ENCODE data around the gene TRIOBP. TPM values are rescaled to one million over a fixed set of nuclear protein-coding genes. Genes with fewer than 3 reads are reported as not detected.

Gene TRIOBP
- total and polyA plus RNA-seq, 2 of the 4 experiments (the other 2 are of a cell fraction), result 46.4 to 69.8 TPM

- in situ Hi-C loops (cut with MboI; ENCODE audit: low sequenced_read_pairs), result loop anchor here (5.0 kb wide), 1 partner anchor 38 kb away; no protein-coding TSS in a partner anchor
- no peak overlapping the region for H3K27ac ChIP-seq (ENCODE audit: insufficient read depth, low read length)
- no peak overlapping the region for H3K9ac ChIP-seq (ENCODE audit: low read depth, low read length)
- no peak overlapping the region for H2BK5ac ChIP-seq (ENCODE audit: low read depth, low read length, poor library complexity, severe bottlenecking)
- H3K4me2 ChIP-seq (ENCODE audit: low read depth, low read length), result no peak overlapping the region
- peak overlapping the region; percentile 66 for H2AK9ac ChIP-seq (replicated peaks; ENCODE audit: low read depth, low read length, poor library complexity)
- H4K8ac ChIP-seq (ENCODE audit: low read depth in 2 of 2, low read length in 2 of 2), result peak overlapping the region in 1 of 2 experiments; percentile 97; a peak in 2 of 4 replicates
- BruUV-seq (replicated peaks), result no TSS peak
- no peak overlapping the region for H2AFZ ChIP-seq (replicated peaks; ENCODE audit: low read length, poor library complexity)
- DNase-seq, result no peak
- no peak overlapping the region for H2BK120ac ChIP-seq (ENCODE audit: low read depth, low read length)
- no peaks in the 10 kb centered on the region for H3K27me3 ChIP-seq (ENCODE audit: control insufficient read depth, insufficient read depth, low read length)
- H3K4me3 ChIP-seq (ENCODE audit: insufficient read depth, low read depth, low read length), result no peak overlapping the region
- no peak overlapping the region for H3K14ac ChIP-seq (replicated peaks; ENCODE audit: low read depth, low read length)
- dilution Hi-C loops (cut with HindIII; ENCODE audit: low sequenced_read_pairs, unreplicated experiment), result no loop called here
- intact Hi-C loops (cut with micrococcal nuclease), result loop anchor here (5.0 kb wide), 1 partner anchor 107 kb away; no protein-coding TSS in a partner anchor
- H3K4ac ChIP-seq (ENCODE audit: low read depth, low read length), result no peak overlapping the region
- no peak overlapping the region for H4K91ac ChIP-seq (ENCODE audit: insufficient read depth, low read depth, low read length)
- peaks cover 13% of the 10 kb centered on the region for H3K36me3 ChIP-seq (ENCODE audit: control insufficient read depth, insufficient read depth, low read length)
- WGBS, 2 experiments (ENCODE audit: extremely low coverage in 2 of 2, insufficient read length in 1 of 2), result 70% methylated on average over 5 of the region's 16 CpGs; no CpG with 5 or more reads in 1 of the 2 experiments
- CTCF ChIA-PET, result interaction anchor here (1.3 to 1.5 kb wide), 2 partner anchors 42 to 48 kb away, joined by 4 to 5 read pairs; no protein-coding TSS in a partner anchor
- H2AK5ac ChIP-seq (ENCODE audit: low read depth, low read length), result peak overlapping the region; percentile 14; the same call in 1 of the 2 replicates
- H3K9me1 ChIP-seq (ENCODE audit: insufficient read depth, low read length), result 0 out of 2 replicates have a peak, but pooled peaks cover 3% of the 10 kb centered on the region
- peaks cover 18% of the 10 kb centered on the region for H4K20me1 ChIP-seq (ENCODE audit: insufficient read depth, low read length)
- H3K18ac ChIP-seq (ENCODE audit: low read depth, low read length), result no peak overlapping the region
- POLR2A ChIA-PET (ENCODE audit: unreplicated experiment), result interaction anchor here (0.7 kb wide), 1 partner anchor 10 kb away, joined by 3 read pairs; no protein-coding TSS in a partner anchor
- no peaks in the 10 kb centered on the region for H3K9me3 ChIP-seq (ENCODE audit: control insufficient read depth, insufficient read depth, low read length)
- peaks cover 20 to 39% of the 10 kb centered on the region in 2 experiments for H3K79me1 ChIP-seq (ENCODE audit: low read depth in 1 of 2, low read length in 2 of 2)
- H3K56ac ChIP-seq (ENCODE audit: extremely low read depth, insufficient read depth, low read length), result no peak overlapping the region
- no peak overlapping the region for H2BK20ac ChIP-seq (ENCODE audit: low read depth, low read length)
- H3K4me1 ChIP-seq (ENCODE audit: control insufficient read depth, insufficient read depth, low read length), result peaks cover 8% of the 10 kb centered on the region
- ATAC-seq (ENCODE audit: low read depth), result no peak
- H2BK15ac ChIP-seq (ENCODE audit: low read depth, low read length), result no peak overlapping the region
- no peak overlapping the region for H3K23ac ChIP-seq (ENCODE audit: low read depth, low read length)
- H4K5ac ChIP-seq (ENCODE audit: low read depth, low read length), result no peak overlapping the region
- TF ChIP-seq RCOR1 (IDR thresholded peaks at IDR 0.05; ENCODE audit: insufficient replicate concordance, low read length) (no peak), SMC3 (IDR thresholded peaks at IDR 0.05; ENCODE audit: low read depth, low read length) (no peak), MAFK (IDR thresholded peaks at IDR 0.05; ENCODE audit: low read depth, low read length) (no peak), MAZ (IDR thresholded peaks at IDR 0.05; ENCODE audit: borderline replicate concordance, low read depth, low read length) (no peak), USF2 (IDR thresholded peaks at IDR 0.05; ENCODE audit: low read depth, low read length) (no peak), CEBPB (IDR thresholded peaks at IDR 0.05; ENCODE audit: low read depth, low read length) (no peak), RAD21 (IDR thresholded peaks at IDR 0.05; ENCODE audit: low read length) (no peak), ELK1 (IDR thresholded peaks at IDR 0.05; ENCODE audit: borderline replicate concordance, low read depth, low read length) (no peak), CHD1 (IDR thresholded peaks at IDR 0.05; ENCODE audit: low read depth, low read length) (no peak), MXI1 (IDR thresholded peaks at IDR 0.05; ENCODE audit: borderline replicate concordance, low read depth, low read length) (no peak), FOS (IDR thresholded peaks at IDR 0.05; ENCODE audit: low read depth, low read length) (no peak), BHLHE40 (IDR thresholded peaks at IDR 0.05; ENCODE audit: low read depth, low read length) (no peak), NFE2L2 (IDR thresholded peaks at IDR 0.05; ENCODE audit: low read depth, low read length) (no peak)
Observed at GRCh38 chr22:37684803-37685615, 11.8 kb upstream of the TRIOBP start.

Data from IMR-90 (cell line).